B cell (primary cell): ENCODE measurements around the gene MYOM1. TPM values are rescaled to one million over a fixed set of nuclear protein-coding genes. Genes with fewer than 3 reads are reported as not detected.

Experiments used
- ATAC-seq: fragments of 200-7000 bp; cut with Tn5 transposase; one replicate; pipeline ENCODE4 v1.10.0; 2021; ENCODE audit warnings: low read depth, mild to moderate bottlenecking, moderate number of reproducible peaks, moderate library complexity
- CTCF ChIA-PET: fragments of 350-600 bp; sonication (Branson Sonifier 250); formaldehyde crosslinking; loops from one replicate; lab custom pipeline; 2021; ENCODE audit warnings: antibody characterized with exemption, inconsistent platforms; lab: Charles Lee
- POLR2A ChIA-PET: fragments of 350-600 bp; sonication (Branson Sonifier 250); formaldehyde crosslinking; loops from one replicate; lab custom pipeline; 2021; ENCODE audit warnings: antibody characterized with exemption; lab: Charles Lee
- DNase-seq: peaks from one replicate; pipeline ENCODE4 v3.0.0; 2013
- H2AFZ ChIP-seq: 2 replicates; pipeline ENCODE4 v1.6.1; 2012; ENCODE audit warnings: mild to moderate bottlenecking, low read depth, low read length; ENCODE audit not compliant: insufficient read depth, poor library complexity, severe bottlenecking
- H3K27ac ChIP-seq, 2 donors: 1 replicate in 1 of 2; 2 replicates in 1 of 2; pipeline ENCODE4 v1.5.1; 2012 to 2013; ENCODE audit warnings: low read length in 2 of 2, mild to moderate bottlenecking in 2 of 2, moderate library complexity in 1 of 2
- H3K27me3 ChIP-seq, 4 experiments: fragments of 200-600 bp in 1 of 4; sonication (generic) in 1 of 4; replicated peaks in 1 of 4; 1 replicate in 2 of 4; 2 replicates in 2 of 4; pipeline versions ENCODE4 v1.6.1 to v1.7.0; 2013 to 2016; ENCODE audit warnings: low read length in 3 of 4, mild to moderate bottlenecking in 2 of 4, mixed read lengths in 1 of 4, moderate library complexity in 1 of 4; ENCODE audit not compliant: insufficient read depth in 4 of 4, control insufficient read depth in 3 of 4; ENCODE audit errors: control extremely low read depth in 1 of 4
- H3K36me3 ChIP-seq, 2 experiments: replicated peaks in 1 of 2; 1 replicate in 1 of 2; 2 replicates in 1 of 2; pipeline versions ENCODE4 v1.6.1 to v1.7.1; 2013; ENCODE audit warnings: low read length in 1 of 2; ENCODE audit not compliant: insufficient read depth in 2 of 2, control insufficient read depth in 1 of 2; ENCODE audit errors: control extremely low read depth in 1 of 2, extremely low read depth in 1 of 2
- H3K4me1 ChIP-seq, 2 donors: fragments of 200-600 bp in 1 of 2; sonication (generic) in 1 of 2; 1 replicate in 1 of 2; 2 replicates in 1 of 2; pipeline versions ENCODE4 v1.5.1 to v1.6.1; 2013 to 2017; ENCODE audit warnings: low read length in 2 of 2; ENCODE audit not compliant: control insufficient read depth in 2 of 2, insufficient read depth in 2 of 2
- H3K4me2 ChIP-seq: replicated peaks from 2 replicates; pipeline ENCODE3; 2012; ENCODE audit warnings: mild to moderate bottlenecking, low read depth, low read length; ENCODE audit not compliant: poor library complexity, severe bottlenecking
- H3K4me3 ChIP-seq, 5 experiments: fragments of 200-600 bp in 1 of 5; sonication (generic) in 1 of 5; 1 replicate in 3 of 5; 2 replicates in 2 of 5; pipeline versions ENCODE4 v1.5.1 to v1.7.0; 2011 to 2016; ENCODE audit warnings: low read length in 4 of 5, mild to moderate bottlenecking in 4 of 5, low read depth in 2 of 5, control low read depth in 1 of 5, moderate library complexity in 1 of 5; ENCODE audit not compliant: insufficient read depth in 1 of 5; ENCODE audit errors: control extremely low read depth in 1 of 5, extremely low read depth in 1 of 5
- H3K79me2 ChIP-seq: fragments of 200-600 bp; sonication (generic); one replicate; pipeline ENCODE4 v1.6.0; 2016; ENCODE audit warnings: low read length; ENCODE audit not compliant: control insufficient read depth, insufficient read depth
- H3K9ac ChIP-seq: fragments of 200-600 bp; sonication (generic); 2 replicates; pipeline ENCODE4 v1.6.1; 2017; ENCODE audit warnings: mild to moderate bottlenecking, low read length, moderate library complexity
- H3K9me3 ChIP-seq, 3 donors: one replicate each; pipeline versions ENCODE4 v1.6.1 to v1.7.1; 2013; ENCODE audit warnings: low read length in 2 of 3; ENCODE audit not compliant: control insufficient read depth in 2 of 3, insufficient read depth in 1 of 3; ENCODE audit errors: control extremely low read depth in 1 of 3
- H4K20me1 ChIP-seq: 2 replicates; pipeline ENCODE4 v1.6.0; 2012; ENCODE audit warnings: mild to moderate bottlenecking, low read length; ENCODE audit not compliant: insufficient read depth, control insufficient read depth, poor library complexity, severe bottlenecking
- H3K27ac Mint-ChIP-seq: one replicate; pipeline ENCODE4 v1.8.0; 2021; ENCODE audit warnings: mixed read lengths
- H3K27me3 Mint-ChIP-seq: one replicate; pipeline ENCODE4 v1.8.0; 2021; ENCODE audit warnings: mixed read lengths
- H3K4me1 Mint-ChIP-seq: one replicate; pipeline ENCODE4 v1.8.0; 2021; ENCODE audit warnings: mixed read lengths
- H3K4me3 Mint-ChIP-seq: one replicate; pipeline ENCODE4 v1.8.0; 2021; ENCODE audit warnings: mixed read lengths
- H3K9me3 Mint-ChIP-seq: one replicate; pipeline ENCODE4 v1.8.0; 2022; ENCODE audit warnings: mixed read lengths; ENCODE audit not compliant: insufficient read depth
- CTCF ChIP-seq: fragments of 200-600 bp; IDR thresholded peaks from one replicate; pipeline ENCODE4 v1.8.0; 2022; ENCODE audit warnings: antibody characterized with exemption, mild to moderate bottlenecking
- WGBS: methylation state at CpG from one replicate; pipeline ENCODE4 v1.1.5; 2013; ENCODE audit warnings: missing lambda C conversion rate; ENCODE audit not compliant: insufficient coverage; 5-methylcytosine and 5-hydroxymethylcytosine counted together
- intact Hi-C: fragments of 100-400 bp; cut with micrococcal nuclease; formaldehyde crosslinking; loops from one replicate; pipeline ENCODE4 v1.10.0; 2022
- polyA plus RNA-seq: library from polyadenylated mRNA; depleted of rRNA; stranded (reverse); fragments of >200 nt; gene quantifications from 2 replicates; pipeline ENCODE4 v1.2.3, GENCODE V29; 2012
- total RNA-seq, 2 donors: library from RNA; stranded (reverse); fragments of 120-200 nt in 1 of 2; gene quantifications; 1 replicate in 1 of 2; 2 replicates in 1 of 2; pipeline versions ENCODE4 v1.2.3 to v1.2.4, GENCODE V29; 2013 to 2022

The MYOM1 gene
- total and polyA plus RNA-seq, 2 donors (not counting 1 experiment from before 2014, with no cell fraction given), result 1.5 to 12.8 TPM

GRCh38 chr18:3147935-3148554 is 71.7 kb downstream of the MYOM1 start:
- no peak overlapping the region for H3K27ac Mint-ChIP-seq
- H3K27me3 Mint-ChIP-seq, result no peaks in the 10 kb centered on the region
- H3K4me1 ChIP-seq, result no peaks in the 10 kb centered on the region
- no peaks in the 10 kb centered on the region for H3K79me2 ChIP-seq
- no peak overlapping the region for H3K9ac ChIP-seq
- no peak overlapping the region for H3K4me3 Mint-ChIP-seq
- peaks cover 3% of the 10 kb centered on the region for H3K4me1 Mint-ChIP-seq
- no peaks in the 10 kb centered on the region for H4K20me1 ChIP-seq
- POLR2A ChIA-PET, result no interaction called here
- H3K4me2 ChIP-seq, result no peak overlapping the region
- H3K9me3 Mint-ChIP-seq, result peaks cover 2% of the 10 kb centered on the region
- no peak overlapping the region for H2AFZ ChIP-seq
- H3K27ac ChIP-seq, result no peak overlapping the region
- no peaks in the 10 kb centered on the region for H3K36me3 ChIP-seq
- no CpG with 5 or more reads among the region's 8 CpGs for WGBS
- ATAC-seq (no peak), DNase-seq (no peak)
- CTCF ChIA-PET, result interaction anchor here (0.7 to 2.2 kb wide), 5 partner anchors 17 to 99 kb away, joined by 3 to 8 read pairs (median 4); partner anchors contain the start of gene MYL12A
- H3K4me3 ChIP-seq, result no peak overlapping the region
- no peak for TF ChIP-seq CTCF
- intact Hi-C loops, result no loop called here
- no peaks in the 10 kb centered on the region for H3K27me3 ChIP-seq
- peaks cover 0 to 3% (median 0%) of the 10 kb centered on the region in 3 donors for H3K9me3 ChIP-seq

GRCh38 chr18:3140986-3141639 is 78.7 kb downstream of the MYOM1 start:
- 93% methylated on average over 5 of the region's 10 CpGs for WGBS
- Histone ChIP-seq H4K20me1 (no peaks in the 10 kb centered on the region), H3K4me2 (no peak overlapping the region), H3K4me3 (no peak overlapping the region), H3K4me1 (no peaks in the 10 kb centered on the region), H3K36me3 (peaks cover 0 to 6% of the 10 kb centered on the region in 2 experiments), H3K9ac (no peak overlapping the region), H3K27me3 (no peaks in the 10 kb centered on the region), H3K79me2 (no peaks in the 10 kb centered on the region), H3K27ac (no peak overlapping the region), H2AFZ (no peak overlapping the region), H3K9me3 (peaks cover 2 to 13% (median 3%) of the 10 kb centered on the region in 3 donors)
- ATAC-seq (no peak), DNase-seq (no peak)
- no peak overlapping the region for H3K27ac Mint-ChIP-seq
- H3K9me3 Mint-ChIP-seq, result peaks cover 6% of the 10 kb centered on the region
- H3K4me1 Mint-ChIP-seq, result no peaks in the 10 kb centered on the region
- CTCF ChIA-PET, result interaction anchor here (1.1 kb wide), 1 partner anchor 11 kb away, joined by 3 read pairs; no protein-coding TSS in a partner anchor
- no peaks in the 10 kb centered on the region for H3K27me3 Mint-ChIP-seq
- POLR2A ChIA-PET, result interaction anchor here (0.7 kb wide), 1 partner anchor 104 kb away, joined by 3 read pairs; no protein-coding TSS in a partner anchor
- H3K4me3 Mint-ChIP-seq, result no peak overlapping the region
- intact Hi-C loops, result no loop called here
- no peak for TF ChIP-seq CTCF
